WTC11 (cell line): ENCODE results near the gene DSN1.

ENCODE experiments used
- NFYB ChIP-seq: sonication (generic); formaldehyde crosslinking; conservative IDR thresholded peaks from 2 replicates; pipeline ENCODE4 v1.8.0; 2022; ENCODE audit warnings: low read depth, missing genetic modification reagents
- SMAD3 ChIP-seq: sonication (generic); formaldehyde crosslinking; IDR thresholded peaks from 2 replicates; pipeline ENCODE4 v1.8.0; 2022; ENCODE audit warnings: missing genetic modification reagents, mild to moderate bottlenecking, borderline replicate concordance
- TEAD1 ChIP-seq: sonication (generic); formaldehyde crosslinking; IDR thresholded peaks from 2 replicates; pipeline ENCODE4 v1.8.0; 2022; ENCODE audit warnings: mild to moderate bottlenecking, missing genetic modification reagents
- ZNF232 ChIP-seq: sonication (generic); formaldehyde crosslinking; IDR thresholded peaks from 2 replicates; pipeline ENCODE4 v1.8.0; 2022; ENCODE audit warnings: mild to moderate bottlenecking, missing genetic modification reagents
- ZNF396 ChIP-seq: fragments of 250-450 bp; sonication (Bioruptor Pico); IDR thresholded peaks from 2 replicates; pipeline ENCODE4 v1.8.0; 2021; ENCODE audit warnings: mild to moderate bottlenecking, moderate library complexity, borderline replicate concordance
- TF ChIP-seq, protein P1 (sequence below): fragments of 200-600 bp; IDR thresholded peaks from 2 replicates; pipeline ENCODE4 v1.8.0; 2022; ENCODE audit warnings: antibody characterized with exemption
- TF ChIP-seq, protein P2 (sequence below): sonication (generic); formaldehyde crosslinking; IDR thresholded peaks from 2 replicates; pipeline ENCODE4 v1.8.0; 2022; ENCODE audit warnings: mild to moderate bottlenecking, missing genetic modification reagents
- TF ChIP-seq, protein P3 (sequence below): sonication (generic); formaldehyde crosslinking; IDR thresholded peaks from 2 replicates; pipeline ENCODE4 v1.8.0; 2022; ENCODE audit warnings: mild to moderate bottlenecking, missing genetic modification reagents

DNA sequence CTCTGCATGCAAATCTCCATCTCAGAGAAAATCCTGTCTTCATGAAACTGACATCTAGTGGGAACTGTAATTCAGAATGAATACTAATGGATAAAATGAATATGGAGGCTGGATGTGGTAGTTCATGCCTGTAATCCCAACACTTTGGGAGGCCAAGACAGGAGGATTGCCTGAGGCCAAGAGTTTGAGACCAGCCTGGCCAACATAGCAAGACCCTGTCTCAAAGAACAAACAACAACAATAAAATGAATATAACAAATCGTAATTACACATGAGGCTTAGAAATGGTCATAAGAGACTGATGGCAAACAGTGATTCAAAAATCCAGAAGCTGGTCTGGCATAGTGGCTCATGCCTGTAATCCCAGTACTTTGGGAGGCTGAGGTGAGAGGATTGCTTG lies 44.6 kb upstream of the DSN1 start:
- TF ChIP-seq, protein P1, sequence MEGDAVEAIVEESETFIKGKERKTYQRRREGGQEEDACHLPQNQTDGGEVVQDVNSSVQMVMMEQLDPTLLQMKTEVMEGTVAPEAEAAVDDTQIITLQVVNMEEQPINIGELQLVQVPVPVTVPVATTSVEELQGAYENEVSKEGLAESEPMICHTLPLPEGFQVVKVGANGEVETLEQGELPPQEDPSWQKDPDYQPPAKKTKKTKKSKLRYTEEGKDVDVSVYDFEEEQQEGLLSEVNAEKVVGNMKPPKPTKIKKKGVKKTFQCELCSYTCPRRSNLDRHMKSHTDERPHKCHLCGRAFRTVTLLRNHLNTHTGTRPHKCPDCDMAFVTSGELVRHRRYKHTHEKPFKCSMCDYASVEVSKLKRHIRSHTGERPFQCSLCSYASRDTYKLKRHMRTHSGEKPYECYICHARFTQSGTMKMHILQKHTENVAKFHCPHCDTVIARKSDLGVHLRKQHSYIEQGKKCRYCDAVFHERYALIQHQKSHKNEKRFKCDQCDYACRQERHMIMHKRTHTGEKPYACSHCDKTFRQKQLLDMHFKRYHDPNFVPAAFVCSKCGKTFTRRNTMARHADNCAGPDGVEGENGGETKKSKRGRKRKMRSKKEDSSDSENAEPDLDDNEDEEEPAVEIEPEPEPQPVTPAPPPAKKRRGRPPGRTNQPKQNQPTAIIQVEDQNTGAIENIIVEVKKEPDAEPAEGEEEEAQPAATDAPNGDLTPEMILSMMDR = no peak
- TF ChIP-seq NFYB = no peak
- TF ChIP-seq ZNF396 (CRISPR knock-in tag) = no peak
- TF ChIP-seq, protein P2, sequence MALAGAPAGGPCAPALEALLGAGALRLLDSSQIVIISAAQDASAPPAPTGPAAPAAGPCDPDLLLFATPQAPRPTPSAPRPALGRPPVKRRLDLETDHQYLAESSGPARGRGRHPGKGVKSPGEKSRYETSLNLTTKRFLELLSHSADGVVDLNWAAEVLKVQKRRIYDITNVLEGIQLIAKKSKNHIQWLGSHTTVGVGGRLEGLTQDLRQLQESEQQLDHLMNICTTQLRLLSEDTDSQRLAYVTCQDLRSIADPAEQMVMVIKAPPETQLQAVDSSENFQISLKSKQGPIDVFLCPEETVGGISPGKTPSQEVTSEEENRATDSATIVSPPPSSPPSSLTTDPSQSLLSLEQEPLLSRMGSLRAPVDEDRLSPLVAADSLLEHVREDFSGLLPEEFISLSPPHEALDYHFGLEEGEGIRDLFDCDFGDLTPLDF (CRISPR knock-in tag) = no peak
- no peak for TF ChIP-seq TEAD1 (CRISPR knock-in tag)
- TF ChIP-seq ZNF232 (CRISPR knock-in tag) = no peak
- TF ChIP-seq SMAD3 = no peak
- TF ChIP-seq, protein P3, sequence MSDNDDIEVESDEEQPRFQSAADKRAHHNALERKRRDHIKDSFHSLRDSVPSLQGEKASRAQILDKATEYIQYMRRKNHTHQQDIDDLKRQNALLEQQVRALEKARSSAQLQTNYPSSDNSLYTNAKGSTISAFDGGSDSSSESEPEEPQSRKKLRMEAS (CRISPR knock-in tag) = no peak
